ENCODE results near the gene PLCD4.

The PLCD4 gene

GRCh38 chr2:218622606-218623365 is 15.1 kb downstream of the PLCD4 start:
- DNase-seq: no peak

GRCh38 chr2:218623366-218623705 is 15.6 kb downstream of the PLCD4 start:
- DNase-seq: no peak

DNA sequence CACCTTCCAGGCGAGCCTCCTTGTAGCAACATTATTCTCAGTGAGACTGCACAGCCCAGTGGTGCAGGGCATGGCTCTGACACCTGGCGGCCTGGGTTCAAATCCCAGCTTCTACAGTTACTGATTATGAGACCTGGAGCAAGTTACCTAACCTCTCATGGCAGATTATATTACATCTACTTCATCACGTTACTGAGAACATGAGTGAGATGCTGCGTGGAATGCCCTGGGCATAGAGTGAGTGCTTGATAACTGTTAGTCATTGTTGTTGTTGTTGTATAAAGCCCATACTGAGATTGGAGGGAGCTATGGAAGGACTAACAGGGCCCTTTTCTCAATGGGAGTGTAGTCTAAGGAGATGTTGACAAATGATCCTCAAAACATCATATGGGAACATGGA is 18.7 kb downstream of the PLCD4 start:
- no peak for DNase-seq

- DNase-seq: no peak
These were observed 20.2 kb downstream of the PLCD4 start for GRCh38 chr2:218627939-218628338.

DNA sequence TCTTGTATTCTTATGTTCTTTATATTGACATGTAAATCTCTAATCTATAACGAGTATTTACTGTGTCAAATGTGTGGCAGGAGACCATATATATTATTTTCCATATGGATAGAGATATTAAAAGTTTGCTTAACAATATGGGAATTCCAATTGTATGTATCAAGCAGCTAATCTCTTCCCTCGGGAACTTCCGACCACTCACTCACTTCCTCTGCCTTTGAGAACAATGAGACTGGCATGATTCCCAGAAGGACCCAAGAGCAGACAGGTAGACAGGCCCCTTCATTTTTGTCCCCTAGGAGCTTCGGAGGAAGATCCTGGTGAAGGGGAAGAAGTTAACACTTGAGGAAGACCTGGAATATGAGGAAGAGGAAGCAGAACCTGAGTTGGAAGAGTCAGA is 24.1 kb downstream of the PLCD4 start:
- DNase-seq: no peak

DNA sequence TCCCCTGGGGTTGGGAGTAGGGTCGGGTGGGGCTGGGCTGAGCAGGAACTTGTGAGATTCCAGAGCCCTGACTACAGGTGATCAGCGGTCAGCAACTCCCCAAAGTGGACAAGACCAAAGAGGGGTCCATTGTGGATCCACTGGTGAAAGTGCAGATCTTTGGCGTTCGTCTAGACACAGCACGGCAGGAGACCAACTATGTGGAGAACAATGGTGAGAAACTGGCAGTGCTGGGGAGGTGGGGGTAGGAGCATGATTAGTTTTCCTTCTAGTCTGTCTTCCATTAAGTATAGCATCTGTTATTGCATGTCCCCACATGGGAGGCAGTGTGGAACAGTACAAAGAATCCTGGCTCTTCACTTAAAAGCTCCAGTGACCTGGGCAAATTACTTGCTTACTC is 28.0 kb downstream of the PLCD4 start:
- DNase-seq: no peak

DNA sequence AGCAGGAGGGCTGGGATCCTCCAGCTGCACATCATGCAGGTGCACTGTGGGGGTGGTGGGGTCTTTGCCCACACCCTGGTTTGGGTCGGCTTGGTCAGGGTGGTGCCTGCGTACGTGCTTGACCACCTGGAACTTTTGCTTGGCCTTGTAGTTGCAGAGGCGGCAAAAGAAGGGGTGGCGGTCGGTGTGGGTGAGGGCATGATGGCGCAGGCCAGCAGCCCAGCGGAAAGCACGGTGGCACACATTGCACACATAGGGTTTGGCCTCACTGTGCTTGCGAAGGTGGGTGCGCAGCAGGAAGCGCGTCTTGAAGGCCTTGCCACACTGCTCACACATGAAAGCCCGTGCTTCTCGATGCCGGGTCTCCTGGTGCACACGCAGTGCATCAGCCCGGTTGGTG is 30.7 kb downstream of the PLCD4 start:
- no peak for DNase-seq

GRCh38 chr2:218642121-218642656 is 34.5 kb downstream of the PLCD4 start:
- DNase-seq: no peak

GRCh38 chr2:218642786-218643185 is 35.1 kb downstream of the PLCD4 start:
- DNase-seq: no peak

DNA sequence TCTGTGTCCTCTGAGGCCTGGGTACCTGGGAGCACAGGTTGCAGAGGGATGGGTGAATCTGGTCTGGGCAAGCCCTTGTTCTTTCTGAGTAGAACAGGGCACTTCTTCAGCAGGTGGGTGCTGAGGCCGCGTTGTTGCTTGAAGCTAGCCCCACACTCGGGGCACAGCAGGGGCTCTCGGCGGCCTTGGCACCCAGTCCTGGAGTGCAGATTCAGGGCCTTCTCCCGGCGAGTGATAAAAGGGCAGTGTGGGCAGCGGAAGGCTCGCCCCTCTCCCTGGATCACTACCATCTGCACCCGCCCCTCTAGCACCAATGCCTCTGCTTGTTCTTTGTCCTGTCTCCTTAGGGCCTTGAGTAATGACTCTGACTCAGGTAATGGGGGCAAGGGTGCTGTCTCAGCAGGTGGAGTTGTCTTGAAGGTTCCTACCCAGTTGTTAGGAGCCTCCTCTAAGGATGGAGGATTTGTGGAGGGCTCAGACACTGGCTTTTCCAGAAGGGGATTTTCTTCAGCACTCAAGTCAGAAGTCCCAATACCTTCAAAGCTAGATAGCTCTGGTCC is 36.1 kb downstream of the PLCD4 start:
- DNase-seq: no peak

GRCh38 chr2:218644721-218645120 is 37.0 kb downstream of the PLCD4 start:
- no peak for DNase-seq

DNA sequence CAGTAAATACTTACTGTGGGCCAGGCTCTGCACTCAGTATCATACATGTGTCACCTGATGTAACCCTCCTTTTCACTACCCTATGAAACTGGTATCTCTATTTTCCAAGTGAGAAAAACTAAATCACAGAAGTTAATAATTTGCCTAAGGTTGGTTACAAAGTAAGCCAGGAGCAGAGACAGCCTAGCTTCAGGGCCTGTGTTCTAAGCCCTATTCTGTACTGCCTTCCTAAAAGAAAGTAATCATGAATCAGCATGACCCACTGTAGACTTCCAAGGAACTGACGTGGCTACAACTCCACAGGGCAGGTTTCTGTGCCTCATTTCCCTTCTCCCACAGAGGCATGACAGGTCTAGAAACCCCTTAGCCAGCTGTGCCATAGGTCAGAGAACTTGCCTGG is 37.4 kb downstream of the PLCD4 start:
- no peak for DNase-seq

GRCh38 chr2:218648088-218648786 is 40.5 kb downstream of the PLCD4 start:
- DNase-seq: peak; percentile 71

GRCh38 chr2:218648787-218649100 is 41.0 kb downstream of the PLCD4 start:
- DNase-seq: no peak

GRCh38 chr2:218655751-218656150 is 48.1 kb downstream of the PLCD4 start:
- no peak for DNase-seq

- DNase-seq: peak; percentile 80
These were observed 51.1 kb downstream of the PLCD4 start for GRCh38 chr2:218658671-218659257.

DNA sequence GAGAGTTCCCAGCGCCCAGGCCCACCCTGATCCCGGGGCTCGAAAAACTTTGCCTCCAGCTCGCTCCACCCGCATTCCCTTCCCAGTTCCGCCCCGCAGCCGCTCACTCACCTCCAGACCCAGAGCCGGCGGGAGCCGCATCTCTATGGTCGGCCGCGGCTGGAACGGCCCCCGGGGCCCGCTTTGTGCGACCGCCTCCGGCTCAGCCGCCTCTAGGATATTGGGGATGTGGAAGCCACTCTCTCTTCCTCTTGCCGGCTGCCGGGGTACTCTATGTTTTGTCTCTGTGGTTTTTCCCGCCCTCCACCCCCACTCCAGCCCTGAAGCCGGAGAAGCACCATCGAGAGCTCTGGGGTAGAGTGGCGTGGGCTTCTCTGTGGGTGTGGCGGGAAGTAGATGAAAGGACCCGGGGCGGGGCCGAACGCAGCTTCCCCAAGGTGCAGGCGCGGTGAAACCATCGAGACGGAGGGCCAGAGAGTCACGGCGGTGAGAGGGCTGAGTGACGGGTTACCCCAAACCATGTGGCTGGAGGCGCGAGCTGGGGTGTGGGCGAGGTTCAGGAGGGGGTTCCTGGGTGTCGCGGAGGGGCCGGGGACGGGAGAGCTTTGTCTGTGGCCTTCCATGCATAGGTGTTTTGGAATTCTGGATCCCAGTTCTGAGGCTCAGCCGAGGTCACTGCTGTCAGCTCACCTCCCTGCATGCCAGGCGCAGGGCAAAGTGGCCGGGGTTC is 51.7 kb downstream of the PLCD4 start, which contains the start of the genes BCS1L and ZNF142:
BCS1L (plus strand) TSS at position 426 of the 730 bp plus-strand sequence. CDS start 1,305 bp downstream, outside the sequence.
ZNF142 (minus strand) TSS at position 366 of the 730 bp plus-strand sequence. CDS start 3,194 bp downstream, outside the sequence.
- DNase-seq: peak; percentile 97

GRCh38 chr2:218659988-218660358 is 52.3 kb downstream of the PLCD4 start:
- DNase-seq: no peak

- DNase-seq: no peak
These were observed 54.7 kb downstream of the PLCD4 start for GRCh38 chr2:218662377-218662776.

- no peak for DNase-seq
These were observed 55.1 kb downstream of the PLCD4 start for GRCh38 chr2:218662827-218663226.

GRCh38 chr2:218663901-218664300 is 56.2 kb downstream of the PLCD4 start:
- no peak for DNase-seq

GRCh38 chr2:218664653-218665052 is 57.0 kb downstream of the PLCD4 start:
- DNase-seq: no peak

DNA sequence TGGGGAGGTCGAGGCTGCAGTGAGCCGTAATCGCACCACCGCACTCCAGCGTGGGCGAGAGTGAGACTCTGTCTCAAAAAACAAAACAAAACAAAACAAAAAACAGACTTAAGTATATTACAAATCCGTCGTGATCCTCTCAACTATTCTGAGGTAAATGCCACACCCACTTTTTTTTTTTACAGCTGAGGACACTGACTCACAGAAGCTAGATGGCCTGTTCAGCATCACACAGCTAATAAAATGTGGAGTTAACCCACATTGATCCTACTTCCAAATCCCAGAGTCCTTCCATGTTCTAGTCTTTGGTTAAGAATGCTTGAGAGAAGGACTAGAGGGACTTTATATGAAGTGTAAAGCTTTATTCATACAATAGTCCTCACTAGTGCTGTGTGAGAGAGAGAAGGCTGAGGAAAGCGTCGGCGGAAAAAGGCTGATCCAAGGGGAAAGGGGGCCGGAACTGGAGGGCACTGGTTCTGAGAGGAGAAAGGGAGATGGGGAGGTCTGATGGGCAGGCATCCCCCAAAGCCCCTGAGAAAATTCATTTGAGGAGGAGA is 63.5 kb downstream of the PLCD4 start:
- no peak for DNase-seq
